SK-N-SH (cell line): ENCODE results near the gene PITX1.

Experiments used
- CTCF ChIP-seq: fragments of 200-600 bp; sonication (generic); IDR thresholded peaks from 2 replicates; pipeline ENCODE4 v1.6.1; 2017; ENCODE audit warnings: antibody characterized with exemption, mild to moderate bottlenecking, moderate library complexity
- FOXM1 ChIP-seq: IDR thresholded peaks from 2 replicates; pipeline ENCODE4 v1.4.0; 2012; ENCODE audit warnings: low read depth, mild to moderate bottlenecking
- POLR2AphosphoS5 ChIP-seq: IDR thresholded peaks from 2 replicates; pipeline ENCODE4 v1.6.1; 2012; ENCODE audit warnings: low read depth, low read length
- TEAD4 ChIP-seq: IDR thresholded peaks from 2 replicates; pipeline ENCODE4 v1.4.0; 2012; ENCODE audit warnings: mild to moderate bottlenecking, borderline replicate concordance; ENCODE audit not compliant: insufficient read depth
- TF ChIP-seq, protein P1 (sequence below): IDR thresholded peaks from 2 replicates; pipeline ENCODE4 v1.4.0; 2012; ENCODE audit warnings: low read depth

- no peak for TF ChIP-seq CTCF
- TF ChIP-seq FOXM1 = no peak
- TF ChIP-seq, protein P1, sequence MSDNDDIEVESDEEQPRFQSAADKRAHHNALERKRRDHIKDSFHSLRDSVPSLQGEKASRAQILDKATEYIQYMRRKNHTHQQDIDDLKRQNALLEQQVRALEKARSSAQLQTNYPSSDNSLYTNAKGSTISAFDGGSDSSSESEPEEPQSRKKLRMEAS = no peak
- TF ChIP-seq TEAD4 = no peak
- no peak for TF ChIP-seq POLR2AphosphoS5
These were observed 38.6 kb upstream of the PITX1 start for GRCh38 chr5:135072387-135073281.
